H54 (cell line): ENCODE results near the gene PCNT.

Source experiments
- DNase-seq: peaks from one replicate; pipeline ENCODE4 v3.0.0; 2011; ENCODE audit warnings: low spot score, mixed read lengths; ENCODE audit not compliant: insufficient read length
- FAIRE-seq: peaks from 3 replicates; lab custom pipeline; 2011; peaks lifted over from hg19 to GRCh38; lab: Jason Lieb, UNC
- POLR2A ChIP-seq: IDR thresholded peaks from 2 replicates; pipeline ENCODE4 v1.6.1; 2011; ENCODE audit warnings: low read depth, mild to moderate bottlenecking, low read length

PCNT gene

GRCh38 chr21:46352913-46353312 lies 29.0 kb downstream of the PCNT start:
- TF ChIP-seq POLR2A: no peak
- FAIRE-seq (no peak), DNase-seq (no peak)

GRCh38 chr21:46354046-46354445 lies 30.1 kb downstream of the PCNT start:
- FAIRE-seq: no peak
- TF ChIP-seq POLR2A: no peak
- no peak for DNase-seq

DNA sequence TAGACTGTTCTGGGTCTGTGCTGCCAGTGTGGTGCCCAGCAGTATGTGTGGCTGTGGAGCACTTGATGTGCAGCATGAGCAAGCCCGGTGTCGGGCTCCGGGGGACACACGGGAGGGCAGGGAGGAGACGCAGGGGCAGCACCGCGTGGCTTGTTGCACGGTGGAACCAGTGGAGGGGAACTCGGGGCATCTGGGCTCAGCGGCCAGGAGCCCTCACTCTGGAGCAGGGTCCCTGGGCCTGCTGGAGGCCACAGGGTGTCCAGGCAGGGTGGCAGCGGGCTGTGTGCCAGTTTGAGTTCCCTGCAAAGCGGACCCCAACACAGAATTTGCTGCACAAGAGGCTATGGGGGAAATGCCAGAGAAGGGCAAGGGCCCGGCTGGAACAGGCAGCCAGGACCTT lies 30.6 kb downstream of the PCNT start:
- no peak for TF ChIP-seq POLR2A
- FAIRE-seq: no peak
- DNase-seq: no peak

DNA sequence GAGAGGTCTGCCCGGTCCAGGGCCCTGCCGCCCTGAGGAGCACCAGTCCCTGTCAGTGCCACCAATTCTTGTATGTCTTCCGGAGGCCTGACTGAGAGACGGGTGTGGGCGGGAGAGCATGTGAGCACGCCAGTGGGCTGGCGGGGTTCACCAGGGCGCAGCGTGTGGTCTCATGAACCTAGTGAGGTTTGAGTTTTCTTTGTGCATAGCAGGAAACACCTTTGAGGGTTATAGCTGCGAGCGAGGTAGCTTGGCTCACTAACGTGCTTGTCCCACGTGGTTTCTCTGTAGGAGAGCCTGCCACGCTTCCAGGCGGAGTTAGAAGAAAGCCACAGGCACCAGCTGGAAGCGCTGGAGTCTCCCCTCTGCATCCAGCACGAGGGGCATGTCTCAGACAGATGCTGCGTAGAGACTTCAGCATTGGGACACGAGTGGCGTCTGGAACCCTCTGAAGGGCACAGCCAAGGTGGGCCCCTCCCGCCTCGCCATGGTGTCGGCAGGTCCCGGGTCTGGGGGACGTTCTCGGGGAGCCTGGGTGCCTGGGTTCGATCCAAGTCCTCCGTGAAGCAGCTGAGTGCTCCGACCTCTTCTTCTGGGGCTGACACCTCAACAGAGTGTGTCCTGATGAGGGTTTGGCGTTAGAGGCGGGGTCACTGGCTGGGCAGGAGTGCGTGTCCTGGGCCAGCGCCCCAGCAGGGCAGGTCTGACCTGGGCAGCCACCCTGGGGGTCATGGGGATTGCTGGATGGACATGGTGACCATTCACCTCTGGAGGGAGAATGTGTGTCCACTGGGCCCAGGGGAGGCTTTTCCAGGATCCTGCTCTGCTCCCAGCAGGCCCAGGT lies 31.4 kb downstream of the PCNT start:
- no peak for TF ChIP-seq POLR2A
- DNase-seq (no peak), FAIRE-seq (no peak)

GRCh38 chr21:46356005-46356338 lies 32.0 kb downstream of the PCNT start:
- TF ChIP-seq POLR2A: no peak
- no peak for FAIRE-seq
- DNase-seq: no peak

DNA sequence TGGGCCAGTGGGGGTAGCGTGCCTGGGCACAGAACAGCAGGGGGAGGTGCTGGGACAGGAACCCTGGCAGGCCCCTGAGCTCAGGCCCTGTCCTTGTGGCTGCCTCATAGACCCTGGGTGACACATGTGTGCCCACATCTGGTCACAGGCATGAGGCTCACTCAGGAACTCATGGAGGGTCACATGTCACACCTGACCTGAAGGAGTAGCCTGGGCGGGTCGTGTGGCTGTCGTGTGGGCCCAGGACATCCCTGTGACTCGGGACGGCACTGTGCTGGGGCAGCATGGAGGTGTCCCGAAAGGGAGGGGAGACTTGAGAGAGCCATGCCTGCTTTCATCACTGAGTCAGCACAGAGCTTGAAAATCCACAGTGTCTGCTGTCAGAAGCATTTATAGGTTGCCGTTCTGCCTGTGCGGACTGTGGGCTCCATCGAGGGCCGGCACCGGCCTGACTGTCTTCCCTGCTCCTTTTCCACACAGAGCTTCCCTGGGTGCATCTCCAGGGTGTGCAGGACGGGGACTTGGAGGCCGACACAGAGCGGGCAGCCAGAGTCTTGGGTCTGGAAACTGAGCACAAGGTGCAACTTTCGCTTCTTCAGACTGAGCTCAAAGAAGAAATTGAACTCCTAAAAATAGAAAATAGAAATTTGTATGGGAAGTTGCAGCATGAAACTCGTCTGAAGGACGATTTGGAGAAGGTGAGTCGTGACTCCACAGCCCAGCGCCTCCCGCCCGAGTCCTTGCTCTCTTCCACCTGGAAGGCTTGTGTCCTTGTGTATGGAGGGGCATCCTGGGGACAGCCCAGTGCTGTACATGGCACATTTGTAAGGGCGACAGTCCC lies 32.8 kb downstream of the PCNT start:
- no peak for DNase-seq
- FAIRE-seq: no peak
- no peak for TF ChIP-seq POLR2A

DNA sequence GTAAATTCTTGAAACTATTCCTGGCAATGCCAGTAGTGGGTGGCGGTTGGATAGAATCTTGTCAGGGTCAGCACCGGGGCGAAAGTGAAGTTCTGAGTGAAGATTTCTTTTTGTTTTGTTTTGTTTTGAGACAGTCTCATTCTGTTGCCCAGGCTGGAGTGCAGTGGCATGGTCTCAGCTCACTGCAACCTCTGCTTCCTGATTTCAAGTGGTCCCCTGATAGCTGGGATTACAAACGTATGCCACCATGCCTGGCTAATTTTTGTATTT lies 33.3 kb downstream of the PCNT start:
- no peak for FAIRE-seq
- TF ChIP-seq POLR2A: no peak
- no peak for DNase-seq

DNA sequence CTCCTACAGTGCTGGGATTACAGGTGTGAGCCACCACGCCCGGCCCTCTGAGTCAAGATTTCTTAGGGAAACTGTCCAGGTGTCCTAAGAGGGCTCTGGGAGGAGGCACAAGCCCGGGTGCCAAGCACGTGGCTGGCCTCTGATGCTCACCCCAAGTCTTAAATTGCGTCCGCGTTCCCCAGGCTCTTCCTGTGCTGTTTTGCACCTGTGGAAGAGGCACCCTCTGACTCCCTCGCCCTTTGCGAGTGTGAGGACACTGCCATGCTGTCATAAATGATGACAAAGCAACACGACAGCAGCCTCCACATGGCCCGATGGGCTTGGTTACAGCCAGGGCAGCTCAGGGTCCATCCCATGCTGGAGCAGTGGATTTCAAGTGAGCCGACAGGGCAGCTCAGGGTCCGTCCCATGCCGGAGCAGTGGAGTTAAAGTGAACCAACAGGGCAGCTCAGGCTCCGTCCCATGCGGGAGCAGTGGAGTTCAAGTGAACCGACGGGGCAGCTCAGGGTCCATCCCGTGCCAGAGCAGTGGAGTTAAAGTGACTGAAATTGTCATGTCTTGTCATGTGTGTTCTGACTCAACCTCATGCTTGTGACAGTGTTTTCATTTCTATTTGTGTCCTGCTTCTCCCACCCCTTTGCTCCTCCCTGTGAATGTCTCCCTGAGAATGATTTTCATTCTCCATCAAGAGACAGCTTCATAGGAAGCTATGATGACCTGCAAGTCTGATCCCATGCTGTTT lies 33.9 kb downstream of the PCNT start:
- FAIRE-seq: no peak
- DNase-seq: no peak
- no peak for TF ChIP-seq POLR2A

- DNase-seq (no peak), FAIRE-seq (no peak)
- no peak for TF ChIP-seq POLR2A
These were observed 37.2 kb downstream of the PCNT start for GRCh38 chr21:46361176-46361575.

DNA sequence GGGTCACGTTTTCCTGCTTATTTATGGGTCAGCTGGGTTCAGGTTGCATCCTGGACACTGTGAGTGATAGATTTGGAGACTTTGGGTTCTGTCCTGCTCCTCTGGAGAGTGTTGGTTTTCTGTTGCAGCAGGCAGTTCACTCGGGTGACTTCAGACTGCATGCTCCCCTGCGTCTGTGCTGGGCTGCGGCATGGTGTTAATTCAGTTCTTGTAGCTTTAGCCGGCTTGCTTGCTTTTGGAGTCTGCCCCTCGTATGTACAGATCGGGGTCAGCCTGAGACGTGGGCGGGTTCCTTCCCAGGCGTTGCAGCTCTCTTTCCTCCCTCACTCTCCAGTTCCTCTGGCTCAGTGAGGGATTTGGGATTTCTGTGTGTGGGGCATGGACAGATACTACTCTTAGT lies 38.0 kb downstream of the PCNT start:
- DNase-seq (no peak), FAIRE-seq (no peak)
- TF ChIP-seq POLR2A: no peak

GRCh38 chr21:46362946-46363345 lies 39.0 kb downstream of the PCNT start:
- FAIRE-seq: no peak
- DNase-seq: no peak
- no peak for TF ChIP-seq POLR2A

DNA sequence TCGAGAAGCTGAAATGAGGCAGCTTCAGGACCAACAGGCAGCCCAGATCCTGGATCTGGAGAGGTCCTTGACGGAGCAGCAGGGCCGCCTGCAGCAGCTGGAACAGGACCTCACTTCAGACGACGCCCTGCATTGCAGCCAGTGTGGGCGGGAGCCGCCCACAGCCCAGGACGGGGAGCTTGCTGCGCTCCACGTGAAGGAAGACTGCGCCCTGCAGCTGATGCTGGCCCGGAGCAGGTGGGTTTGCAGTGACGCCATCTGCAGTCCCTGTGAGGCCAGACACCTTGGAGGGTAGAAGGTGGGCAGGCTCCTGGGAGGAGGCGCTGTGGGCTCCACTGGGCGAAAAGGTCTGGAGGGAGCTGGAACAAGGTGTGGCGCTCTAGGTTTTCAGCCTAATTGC lies 39.7 kb downstream of the PCNT start:
- FAIRE-seq: no peak
- no peak for TF ChIP-seq POLR2A

DNA sequence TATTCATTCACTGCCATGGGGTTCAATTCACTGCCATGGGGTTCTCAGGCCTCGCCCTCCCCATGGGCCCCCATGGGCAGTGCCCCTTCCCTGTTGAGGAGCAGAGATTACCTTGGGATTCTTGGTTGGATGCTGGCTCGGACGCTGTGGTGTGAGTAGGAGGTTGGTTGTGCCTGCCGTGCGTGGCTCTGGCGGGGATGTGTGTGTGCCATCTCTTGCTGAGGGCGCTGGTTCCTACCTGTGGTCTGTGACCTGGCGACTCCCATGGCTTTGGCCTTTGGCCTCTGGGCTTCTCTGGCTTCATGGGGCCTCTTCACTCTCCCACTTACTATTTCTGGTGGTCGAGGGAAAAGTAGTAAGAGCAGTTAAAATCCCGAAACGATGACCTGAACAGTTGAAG lies 42.1 kb downstream of the PCNT start:
- no peak for DNase-seq
- TF ChIP-seq POLR2A: no peak
- no peak for FAIRE-seq

More for the DNA sequence above, 39.7 kb downstream of the PCNT start:
- DNase-seq: no peak

DNA sequence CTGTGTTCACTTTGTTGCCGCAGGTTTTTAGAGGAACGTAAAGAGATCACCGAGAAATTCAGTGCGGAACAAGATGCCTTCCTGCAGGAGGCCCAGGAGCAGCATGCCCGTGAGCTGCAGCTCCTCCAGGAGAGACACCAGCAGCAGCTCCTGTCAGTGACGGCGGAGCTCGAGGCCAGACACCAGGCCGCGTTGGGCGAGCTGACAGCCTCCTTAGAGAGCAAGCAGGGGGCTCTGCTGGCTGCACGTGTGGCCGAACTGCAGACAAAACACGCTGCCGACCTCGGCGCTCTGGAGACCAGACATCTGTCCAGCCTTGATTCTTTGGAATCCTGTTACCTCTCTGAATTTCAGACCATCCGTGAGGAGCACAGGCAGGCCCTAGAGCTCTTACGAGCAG lies 42.6 kb downstream of the PCNT start:
- no peak for DNase-seq
- TF ChIP-seq POLR2A: no peak
- FAIRE-seq: no peak
